IPS DF 6.9 (cell line): Measurements from ENCODE around the gene HERC3.

Source experiments
- DNase-seq: peaks from one replicate; pipeline ENCODE4 v3.0.0-alpha.2; 2013; ENCODE audit warnings: low read depth, low spot score
- H3K27ac ChIP-seq: one replicate; pipeline ENCODE4 v1.5.1; 2013; ENCODE audit warnings: low read length, control low read depth
- H3K27me3 ChIP-seq: 2 replicates; pipeline ENCODE4 v1.6.1; 2013; ENCODE audit warnings: mild to moderate bottlenecking, low read length; ENCODE audit not compliant: control insufficient read depth, insufficient read depth
- H3K36me3 ChIP-seq: 2 replicates; pipeline ENCODE4 v1.6.1; 2013; ENCODE audit warnings: low read length; ENCODE audit not compliant: control insufficient read depth, insufficient read depth
- H3K4me1 ChIP-seq: 2 replicates; pipeline ENCODE4 v1.6.1; 2013; ENCODE audit warnings: low read length; ENCODE audit not compliant: control insufficient read depth, insufficient read depth
- H3K4me3 ChIP-seq: 2 replicates; pipeline ENCODE4 v1.5.1; 2013; ENCODE audit warnings: mild to moderate bottlenecking, low read length
- H3K9me3 ChIP-seq: 2 replicates; pipeline ENCODE4 v1.6.1; 2013; ENCODE audit warnings: low read length, inconsistent platforms; ENCODE audit not compliant: control insufficient read depth, insufficient read depth
- WGBS: extraction: QIAGEN DNeasy Blood & Tissue Kit; methylation state at CpG from one replicate; pipeline ENCODE4 v1.1.7; 2013; ENCODE audit warnings: mixed read lengths, missing lambda C conversion rate; ENCODE audit not compliant: insufficient read length, insufficient coverage; 5-methylcytosine and 5-hydroxymethylcytosine counted together

The HERC3 gene

GRCh38 chr4:88718098-88718497, 125.8 kb downstream of the HERC3 start:
- no peaks in the 10 kb centered on the region for H3K36me3 ChIP-seq
- no peaks in the 10 kb centered on the region for H3K4me1 ChIP-seq
- WGBS: no CpG with 5 or more reads among the region's 5 CpGs
- no peaks in the 10 kb centered on the region for H3K27me3 ChIP-seq
- no peak for DNase-seq
- H3K27ac ChIP-seq: no peak overlapping the region
- no peaks in the 10 kb centered on the region; the same call in 1 of the 2 replicates for H3K9me3 ChIP-seq
- H3K4me3 ChIP-seq: no peak overlapping the region

- Histone ChIP-seq H3K36me3 (no peaks in the 10 kb centered on the region), H3K4me3 (no peak overlapping the region), H3K27me3 (no peaks in the 10 kb centered on the region), H3K27ac (no peak overlapping the region), H3K9me3 (no peaks in the 10 kb centered on the region; the same call in 1 of the 2 replicates), H3K4me1 (no peaks in the 10 kb centered on the region)
- DNase-seq: no peak
- WGBS: 100% methylated on average over 1 of the region's 1 CpG
Measured at GRCh38 chr4:88719381-88719780, 127.1 kb downstream of the HERC3 start.

GRCh38 chr4:88720451-88721428, 128.5 kb downstream of the HERC3 start:
- Histone ChIP-seq H3K9me3 (no peaks in the 10 kb centered on the region; the same call in 1 of the 2 replicates), H3K27ac (no peak overlapping the region), H3K4me1 (no peaks in the 10 kb centered on the region), H3K4me3 (no peak overlapping the region), H3K36me3 (no peaks in the 10 kb centered on the region), H3K27me3 (no peaks in the 10 kb centered on the region)
- WGBS: no CpG with 5 or more reads among the region's 10 CpGs
- DNase-seq: no peak

GRCh38 chr4:88722276-88722780, 130.0 kb downstream of the HERC3 start:
- Histone ChIP-seq H3K36me3 (no peaks in the 10 kb centered on the region), H3K27me3 (no peaks in the 10 kb centered on the region), H3K9me3 (no peaks in the 10 kb centered on the region), H3K4me1 (no peaks in the 10 kb centered on the region), H3K4me3 (no peak overlapping the region), H3K27ac (no peak overlapping the region)
- WGBS: no CpG with 5 or more reads among the region's 10 CpGs
- no peak for DNase-seq

DNA sequence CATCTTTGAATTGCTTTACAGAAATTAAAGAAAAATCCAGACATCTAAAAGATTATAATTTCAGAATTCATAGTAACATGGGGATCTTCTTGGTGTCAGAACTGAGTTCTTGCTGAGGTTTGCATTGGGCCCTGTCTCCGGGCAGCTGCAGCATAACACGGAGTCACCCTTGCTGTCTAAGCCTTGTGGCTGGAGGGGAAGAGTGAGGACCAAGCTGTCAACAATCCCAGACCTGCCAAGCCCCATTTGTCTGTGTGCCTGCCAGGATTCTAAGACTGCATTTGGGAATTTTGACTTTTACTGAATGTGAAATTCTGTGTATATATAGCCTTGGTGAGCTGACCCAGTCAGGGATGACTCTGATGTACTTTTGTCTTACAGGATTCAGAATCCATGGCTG, 130.5 kb downstream of the HERC3 start:
- Histone ChIP-seq H3K36me3 (peaks cover 4% of the 10 kb centered on the region), H3K4me3 (no peak overlapping the region), H3K9me3 (no peaks in the 10 kb centered on the region), H3K27ac (no peak overlapping the region), H3K27me3 (no peaks in the 10 kb centered on the region), H3K4me1 (no peaks in the 10 kb centered on the region)
- no peak for DNase-seq
- WGBS: no CpG with 5 or more reads among the region's 2 CpGs

- H3K36me3 ChIP-seq: peaks cover 9% of the 10 kb centered on the region
- H3K4me3 ChIP-seq: no peak overlapping the region
- H3K9me3 ChIP-seq: no peaks in the 10 kb centered on the region
- no peak overlapping the region for H3K27ac ChIP-seq
- no peaks in the 10 kb centered on the region for H3K4me1 ChIP-seq
- DNase-seq: no peak
- WGBS: no CpG with 5 or more reads among the region's 2 CpGs
- H3K27me3 ChIP-seq: no peaks in the 10 kb centered on the region
Measured at GRCh38 chr4:88724406-88724805, 132.1 kb downstream of the HERC3 start.

GRCh38 chr4:88725143-88725542, 132.9 kb downstream of the HERC3 start:
- no CpG with 5 or more reads among the region's 4 CpGs for WGBS
- H3K9me3 ChIP-seq: no peaks in the 10 kb centered on the region
- no peaks in the 10 kb centered on the region for H3K27me3 ChIP-seq
- H3K4me3 ChIP-seq: no peak overlapping the region
- no peak overlapping the region for H3K27ac ChIP-seq
- H3K4me1 ChIP-seq: no peaks in the 10 kb centered on the region
- no peak for DNase-seq
- peaks cover 9% of the 10 kb centered on the region for H3K36me3 ChIP-seq

GRCh38 chr4:88725986-88726385, 133.7 kb downstream of the HERC3 start:
- no peak for DNase-seq
- Histone ChIP-seq H3K27ac (no peak overlapping the region), H3K9me3 (no peaks in the 10 kb centered on the region), H3K36me3 (peaks cover 12% of the 10 kb centered on the region), H3K4me1 (no peaks in the 10 kb centered on the region), H3K4me3 (no peak overlapping the region), H3K27me3 (no peaks in the 10 kb centered on the region)
- WGBS: no CpG with 5 or more reads among the region's 2 CpGs

GRCh38 chr4:88728146-88728545, 135.9 kb downstream of the HERC3 start:
- Histone ChIP-seq H3K27ac (no peak overlapping the region), H3K9me3 (no peaks in the 10 kb centered on the region), H3K27me3 (no peaks in the 10 kb centered on the region), H3K4me3 (no peak overlapping the region), H3K4me1 (no peaks in the 10 kb centered on the region), H3K36me3 (peaks cover 13% of the 10 kb centered on the region)
- no peak for DNase-seq
- WGBS: no CpG with 5 or more reads among the region's 6 CpGs

- H3K9me3 ChIP-seq: no peaks in the 10 kb centered on the region
- H3K4me1 ChIP-seq: no peaks in the 10 kb centered on the region
- WGBS: no CpG with 5 or more reads among the region's 6 CpGs
- peaks cover 13% of the 10 kb centered on the region for H3K36me3 ChIP-seq
- no peak for DNase-seq
- H3K27ac ChIP-seq: no peak overlapping the region
- no peaks in the 10 kb centered on the region for H3K27me3 ChIP-seq
- H3K4me3 ChIP-seq: no peak overlapping the region
Measured at GRCh38 chr4:88729146-88729760, 137.0 kb downstream of the HERC3 start.
